NCI-H69 (cell line): Measurements from ENCODE around the gene CDH16.
"Not testable (repeated sequence)": the region's sequence is repeated elsewhere in the genome, so short reads cannot be mapped to it uniquely, and the experiment has no call there.

Source experiments
- DNase-seq: peaks from one replicate; lab custom pipeline; 2025; lab: John Stamatoyannopoulos, UW

The CDH16 gene

DNA sequence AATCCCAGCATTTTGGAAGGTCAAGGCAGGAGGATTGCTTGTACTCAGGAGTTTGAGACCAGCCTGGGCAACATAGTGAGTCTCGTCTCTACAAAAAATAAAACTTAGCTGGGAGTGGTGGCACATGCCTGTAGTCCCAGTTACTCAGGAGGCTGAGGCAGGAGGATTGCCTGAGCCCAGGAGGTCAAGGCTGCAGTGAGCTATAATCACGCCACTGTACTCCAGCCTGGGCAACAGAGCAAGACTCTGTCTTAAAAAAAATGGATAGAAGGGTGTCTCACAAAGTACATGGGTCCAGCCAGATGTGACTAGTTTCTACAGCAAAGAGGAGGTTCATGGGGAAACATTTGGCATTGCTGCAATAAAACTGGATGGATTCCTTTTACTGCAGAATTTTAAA lies 47.3 kb downstream of the CDH16 start:
- not testable (repeated sequence) for DNase-seq

DNA sequence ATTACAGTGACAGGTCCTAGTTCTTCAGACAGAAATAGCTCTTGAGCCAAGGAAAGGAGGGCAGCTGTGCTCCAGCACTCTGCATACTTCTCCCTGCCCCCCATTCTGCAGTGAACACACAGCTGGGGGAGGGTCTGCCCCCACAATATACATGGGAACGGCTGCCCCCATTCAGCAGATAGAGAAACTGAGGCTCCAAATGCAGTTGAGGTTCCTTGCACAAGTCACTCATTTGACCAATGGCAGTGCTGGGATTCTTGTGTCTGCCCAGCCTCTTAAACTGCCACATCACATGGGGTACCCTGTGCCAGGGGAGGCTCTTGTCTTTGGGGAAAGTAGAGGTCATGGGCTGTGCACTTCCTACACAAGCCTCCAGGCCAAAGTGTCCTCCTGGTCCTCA lies 49.3 kb downstream of the CDH16 start:
- DNase-seq: no peak

DNA sequence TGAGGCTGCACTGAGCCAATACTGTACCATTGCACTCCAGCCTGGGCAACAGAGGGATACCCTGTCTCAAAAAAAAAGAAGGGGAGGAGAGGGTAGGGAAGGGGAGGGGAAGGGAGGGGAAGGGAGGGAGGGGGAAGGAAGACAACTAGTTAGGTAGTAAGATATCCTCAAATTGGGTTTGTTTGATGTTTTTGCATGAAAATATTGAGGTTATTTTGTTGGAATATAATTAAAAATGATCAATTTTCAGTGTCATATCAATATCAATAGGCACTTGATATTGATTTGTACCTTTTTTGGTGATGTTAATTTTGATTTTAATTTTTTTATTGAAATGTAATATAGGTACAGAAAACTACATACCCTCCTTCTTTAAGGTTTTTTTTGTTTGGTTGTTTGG lies 55.0 kb downstream of the CDH16 start:
- no peak for DNase-seq

DNA sequence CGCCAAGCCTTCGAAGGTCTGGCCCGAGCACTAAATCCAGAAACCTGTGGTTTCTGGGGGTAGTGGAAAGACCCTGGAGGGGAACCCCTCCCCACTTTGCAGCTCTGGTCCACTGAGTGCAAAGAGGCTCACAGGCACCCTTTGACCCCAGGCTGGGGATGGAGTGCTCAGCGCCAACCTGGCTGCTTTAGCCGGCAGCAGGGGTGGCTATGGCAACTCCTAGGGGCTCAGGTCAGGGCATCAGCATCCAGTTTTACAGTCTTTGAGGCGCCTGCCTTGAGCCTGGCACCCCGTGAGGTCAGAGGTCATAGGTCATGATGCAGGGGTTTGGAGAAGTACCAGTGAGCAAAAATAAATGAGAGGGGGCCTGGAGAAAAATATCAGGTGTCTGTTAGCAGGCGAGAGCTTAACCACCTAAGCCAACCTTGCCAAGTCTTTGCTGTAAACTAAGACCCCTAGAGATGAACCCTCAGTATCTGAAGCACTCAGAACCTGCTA lies 56.6 kb downstream of the CDH16 start:
- no peak for DNase-seq

DNA sequence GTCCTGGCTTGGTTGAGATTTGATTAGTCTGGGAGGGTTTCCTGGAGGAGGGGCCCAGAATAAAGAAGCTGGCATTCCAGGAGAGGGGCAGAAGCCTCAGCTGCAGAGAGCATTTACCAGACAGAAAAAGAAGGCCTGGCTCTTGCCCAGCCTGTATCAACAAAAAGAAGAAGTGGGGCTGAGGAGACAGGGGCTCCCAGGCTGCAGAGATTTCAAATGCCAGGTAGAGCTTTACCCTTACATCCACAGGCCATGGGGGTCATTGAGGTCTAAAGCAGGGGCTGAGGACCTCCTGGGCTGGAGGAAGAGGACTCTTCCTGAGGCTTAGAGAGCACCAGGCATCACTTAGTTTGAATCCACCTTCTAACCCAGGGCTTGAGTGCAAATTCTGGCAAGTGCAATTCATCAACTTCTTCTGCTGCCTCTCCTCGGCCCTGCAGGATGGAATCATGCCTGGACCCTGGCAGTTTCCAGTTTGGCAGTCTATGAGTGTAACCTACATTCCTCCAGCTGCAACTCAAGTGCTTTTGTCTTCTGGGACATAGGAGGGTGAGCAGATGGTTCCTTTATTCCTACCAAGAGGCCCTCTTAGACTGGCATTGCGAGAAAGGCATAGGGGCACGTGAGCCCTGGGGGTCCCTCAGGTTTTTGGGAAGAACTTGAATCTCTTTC lies 59.2 kb downstream of the CDH16 start:
- no peak for DNase-seq

DNA sequence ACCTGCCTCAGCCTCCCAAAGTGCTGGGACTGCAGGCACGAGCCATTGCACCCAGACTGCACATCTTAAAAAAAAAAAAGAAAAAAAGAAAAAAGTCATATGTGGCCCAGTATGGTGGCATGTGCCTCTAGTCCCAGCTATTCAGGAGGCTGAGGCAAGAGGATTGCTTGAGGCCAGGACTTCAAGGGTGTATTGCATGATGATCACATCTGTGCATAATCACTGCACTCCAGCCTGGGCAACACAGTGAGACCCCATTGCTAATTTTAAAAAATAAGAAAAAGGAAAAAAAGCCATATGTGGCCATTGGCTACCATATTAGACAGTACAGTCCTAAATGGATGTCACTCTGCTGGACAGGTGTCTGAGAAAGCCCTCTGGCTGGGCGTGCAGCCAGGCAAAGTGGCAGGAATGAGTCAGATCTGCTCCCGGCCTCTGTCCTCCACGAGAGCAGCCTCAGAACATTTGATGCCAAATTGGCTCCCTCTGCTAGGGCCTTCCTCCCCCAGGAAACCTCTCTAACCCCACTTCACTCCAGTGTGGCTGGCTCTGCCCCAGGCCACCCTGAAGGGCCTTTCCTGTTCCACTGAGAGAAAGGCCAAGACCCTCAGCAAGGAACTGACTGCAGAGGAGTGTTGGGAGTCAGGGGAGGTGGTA lies 59.8 kb downstream of the CDH16 start:
- peak; percentile 3 for DNase-seq
